Urinary bladder (tissue), 4 donors: Measurements from ENCODE around the gene PCDHA8. TPM values are rescaled to one million over a fixed set of nuclear protein-coding genes. Genes with fewer than 3 reads are reported as not detected.
"Not testable (repeated sequence)": the region's sequence is repeated elsewhere in the genome, so short reads cannot be mapped to it uniquely, and the experiment has no call there.

Experiments
- DNase-seq: peaks from one replicate; pipeline ENCODE4 v3.0.0-alpha.2; 2015; ENCODE audit errors: extremely low spot score
- H3K27ac ChIP-seq: one replicate; pipeline ENCODE4 v1.5.1; 2013; ENCODE audit warnings: low read depth, mild to moderate bottlenecking, moderate library complexity
- H3K36me3 ChIP-seq: one replicate; pipeline ENCODE4 v1.6.1; 2013; ENCODE audit warnings: mild to moderate bottlenecking, moderate library complexity; ENCODE audit not compliant: insufficient read depth
- H3K4me1 ChIP-seq: one replicate; pipeline ENCODE4 v1.6.1; 2013; ENCODE audit warnings: mild to moderate bottlenecking, moderate library complexity; ENCODE audit not compliant: insufficient read depth
- H3K4me3 ChIP-seq: one replicate; pipeline ENCODE4 v1.5.1; 2013; ENCODE audit warnings: low read depth, low read length
- WGBS: extraction: QIAGEN DNeasy Blood & Tissue Kit; methylation state at CpG from one replicate; pipeline ENCODE4 v1.1.7; 2013; 5-methylcytosine and 5-hydroxymethylcytosine counted together
- polyA plus RNA-seq: library from polyadenylated mRNA; stranded (reverse); fragments of 200-250 nt; gene quantifications from one replicate; pipeline ENCODE4 v1.2.3, GENCODE V29; 2013
- total RNA-seq: library from RNA; depleted of rRNA; stranded (reverse); fragments of >200 nt; gene quantifications from one replicate; pipeline ENCODE4 v1.2.3, GENCODE V29; 2014
- donor health status: healthy with polysubstance abuse.
- donor health status: healthy.

PCDHA8 gene
- total and polyA plus RNA-seq, 2 donors = 0.06 to 0.21 TPM

DNA sequence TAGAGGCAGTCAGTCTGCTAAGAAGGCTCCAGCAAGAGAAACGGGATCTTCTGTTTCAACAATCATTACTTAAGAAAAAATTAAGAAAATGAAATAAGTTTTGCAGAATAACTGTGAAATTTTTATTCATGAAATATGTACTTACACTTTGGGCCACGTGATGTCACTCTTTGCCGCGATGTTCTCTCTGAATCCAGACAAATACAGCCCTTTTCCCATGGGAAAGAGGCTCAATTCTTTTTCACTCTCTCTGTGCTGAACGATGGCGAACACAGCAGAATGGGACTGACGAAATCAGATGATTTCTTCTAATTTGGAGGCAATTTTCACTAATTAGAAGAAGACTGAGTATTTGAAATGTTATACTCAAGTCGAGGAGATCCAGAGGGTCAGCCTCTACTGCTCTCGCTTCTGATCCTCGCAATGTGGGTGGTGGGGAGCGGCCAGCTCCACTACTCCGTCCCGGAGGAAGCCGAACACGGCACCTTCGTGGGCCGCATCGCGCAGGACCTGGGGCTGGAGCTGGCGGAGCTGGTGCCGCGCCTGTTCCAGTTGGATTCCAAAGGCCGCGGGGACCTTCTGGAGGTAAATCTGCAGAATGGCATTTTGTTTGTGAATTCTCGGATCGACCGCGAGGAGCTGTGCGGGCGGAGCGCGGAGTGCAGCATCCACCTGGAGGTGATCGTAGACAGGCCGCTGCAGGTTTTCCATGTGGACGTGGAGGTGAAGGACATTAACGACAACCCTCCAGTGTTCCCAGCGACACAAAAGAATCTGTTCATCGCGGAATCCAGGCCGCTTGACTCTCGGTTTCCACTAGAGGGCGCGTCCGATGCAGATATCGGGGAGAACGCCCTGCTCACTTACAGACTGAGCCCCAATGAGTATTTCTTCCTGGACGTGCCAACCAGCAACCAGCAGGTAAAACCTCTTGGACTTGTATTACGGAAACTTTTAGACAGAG is 7.4 kb downstream of the PCDHA8 start, which contains the start of gene PCDHA9:
TSS of gene PCDHA9 (plus strand) at position 244 of the 964 bp plus-strand sequence. CDS start at position 358, 114 bp downstream.
- not testable (repeated sequence) for DNase-seq, H3K4me1 ChIP-seq, H3K4me3 ChIP-seq, H3K36me3 ChIP-seq, H3K27ac ChIP-seq
- WGBS = 19% methylated on average over 46 of the region's 48 CpGs

DNA sequence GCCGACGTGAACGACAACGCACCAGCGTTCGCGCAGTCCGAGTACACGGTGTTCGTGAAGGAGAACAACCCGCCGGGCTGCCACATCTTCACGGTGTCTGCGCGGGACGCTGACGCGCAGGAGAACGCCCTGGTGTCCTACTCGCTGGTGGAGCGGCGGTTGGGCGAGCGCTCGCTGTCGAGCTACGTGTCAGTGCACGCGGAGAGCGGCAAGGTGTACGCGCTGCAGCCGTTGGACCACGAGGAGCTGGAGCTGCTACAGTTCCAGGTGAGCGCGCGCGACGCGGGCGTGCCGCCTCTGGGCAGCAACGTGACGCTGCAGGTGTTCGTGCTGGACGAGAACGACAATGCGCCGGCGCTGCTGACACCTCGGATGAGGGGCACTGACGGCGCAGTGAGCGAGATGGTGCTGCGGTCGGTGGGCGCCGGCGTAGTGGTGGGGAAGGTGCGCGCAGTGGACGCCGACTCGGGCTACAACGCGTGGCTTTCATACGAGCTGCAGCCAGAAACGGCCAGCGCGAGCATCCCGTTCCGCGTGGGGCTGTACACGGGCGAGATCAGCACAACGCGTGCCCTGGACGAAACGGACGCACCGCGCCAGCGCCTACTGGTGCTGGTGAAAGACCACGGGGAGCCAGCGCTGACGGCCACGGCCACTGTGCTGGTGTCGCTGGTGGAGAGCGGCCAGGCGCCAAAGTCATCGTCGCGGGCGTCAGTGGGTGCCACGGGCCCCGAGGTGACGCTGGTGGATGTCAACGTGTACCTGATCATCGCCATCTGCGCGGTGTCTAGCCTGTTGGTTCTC is 9.0 kb downstream of the PCDHA8 start:
- WGBS = 45% methylated on average over 101 of the region's 101 CpGs
- not testable (repeated sequence) for H3K4me3 ChIP-seq, DNase-seq, H3K27ac ChIP-seq, H3K36me3 ChIP-seq, H3K4me1 ChIP-seq

DNA sequence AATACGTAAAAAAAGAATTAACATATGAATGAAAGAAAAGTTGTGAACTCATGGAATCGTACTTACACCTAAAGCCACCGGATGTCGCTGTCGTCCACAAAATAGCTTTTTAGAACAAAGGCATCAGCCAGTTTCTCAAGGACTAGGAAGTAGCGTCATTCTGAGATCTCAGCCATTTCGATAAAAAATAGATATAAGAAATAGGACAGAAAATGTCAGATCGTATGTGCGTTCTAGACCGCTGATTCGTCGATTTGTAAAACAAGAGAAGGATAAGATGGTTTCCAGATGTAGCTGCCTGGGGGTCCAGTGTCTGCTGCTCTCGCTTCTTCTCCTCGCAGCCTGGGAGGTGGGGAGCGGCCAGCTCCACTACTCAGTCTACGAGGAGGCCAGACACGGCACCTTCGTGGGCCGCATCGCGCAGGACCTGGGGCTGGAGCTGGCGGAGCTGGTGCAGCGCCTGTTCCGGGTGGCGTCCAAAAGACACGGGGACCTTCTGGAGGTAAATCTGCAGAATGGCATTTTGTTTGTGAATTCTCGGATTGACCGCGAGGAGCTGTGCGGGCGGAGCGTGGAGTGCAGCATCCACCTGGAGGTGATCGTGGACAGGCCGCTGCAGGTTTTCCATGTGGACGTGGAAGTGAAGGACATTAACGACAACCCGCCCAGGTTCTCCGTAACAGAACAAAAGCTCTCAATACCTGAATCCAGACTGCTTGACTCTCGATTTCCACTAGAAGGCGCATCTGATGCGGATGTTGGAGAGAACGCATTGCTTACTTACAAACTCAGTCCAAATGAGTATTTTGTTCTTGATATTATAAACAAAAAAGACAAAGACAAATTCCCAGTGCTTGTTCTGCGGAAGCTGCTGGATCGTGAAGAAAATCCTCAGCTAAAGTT is 15.0 kb downstream of the PCDHA8 start, which contains the start of gene PCDHA10:
TSS of gene PCDHA10 (plus strand) at position 126 of the 903 bp plus-strand sequence. CDS start at position 278, 152 bp downstream.
- DNase-seq = no peak
- H3K27ac ChIP-seq = no peak within 1 kb of the TSS
- H3K4me1 ChIP-seq = no peaks in the 10 kb centered on the region
- H3K36me3 ChIP-seq = no peaks in the 10 kb centered on the region
- WGBS = 18% methylated on average over 44 of the region's 44 CpGs
- H3K4me3 ChIP-seq = no peak within 1 kb of the TSS

DNA sequence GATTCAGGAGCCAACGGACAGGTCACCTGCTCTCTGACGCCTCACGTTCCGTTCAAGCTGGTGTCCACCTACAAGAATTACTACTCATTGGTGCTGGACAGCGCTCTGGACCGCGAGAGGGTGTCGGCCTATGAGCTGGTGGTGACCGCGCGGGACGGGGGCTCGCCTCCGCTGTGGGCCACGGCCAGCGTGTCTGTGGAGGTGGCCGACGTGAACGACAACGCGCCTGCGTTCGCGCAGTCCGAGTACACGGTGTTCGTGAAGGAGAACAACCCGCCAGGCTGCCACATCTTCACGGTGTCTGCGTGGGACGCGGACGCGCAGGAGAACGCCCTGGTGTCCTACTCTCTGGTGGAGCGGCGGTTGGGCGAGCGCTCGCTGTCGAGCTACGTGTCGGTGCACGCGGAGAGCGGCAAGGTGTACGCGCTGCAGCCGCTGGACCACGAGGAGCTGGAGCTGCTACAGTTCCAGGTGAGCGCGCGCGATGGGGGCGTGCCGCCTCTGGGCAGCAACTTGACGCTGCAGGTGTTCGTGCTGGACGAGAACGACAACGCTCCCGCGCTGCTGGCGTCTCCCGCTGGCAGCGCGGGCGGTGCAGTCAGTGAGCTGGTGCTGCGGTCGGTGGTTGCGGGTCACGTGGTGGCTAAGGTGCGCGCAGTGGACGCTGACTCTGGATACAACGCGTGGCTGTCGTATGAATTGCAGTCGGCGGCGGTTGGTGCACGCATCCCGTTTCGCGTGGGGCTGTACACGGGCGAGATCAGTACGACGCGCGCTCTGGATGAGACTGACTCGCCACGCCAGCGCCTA is 16.4 kb downstream of the PCDHA8 start:
- DNase-seq = no peak
- Histone ChIP-seq H3K4me1 (no peaks in the 10 kb centered on the region), H3K27ac (no peak overlapping the region), H3K4me3 (no peak overlapping the region), H3K36me3 (no peaks in the 10 kb centered on the region)
- 53% methylated on average over 94 of the region's 94 CpGs for WGBS

DNA sequence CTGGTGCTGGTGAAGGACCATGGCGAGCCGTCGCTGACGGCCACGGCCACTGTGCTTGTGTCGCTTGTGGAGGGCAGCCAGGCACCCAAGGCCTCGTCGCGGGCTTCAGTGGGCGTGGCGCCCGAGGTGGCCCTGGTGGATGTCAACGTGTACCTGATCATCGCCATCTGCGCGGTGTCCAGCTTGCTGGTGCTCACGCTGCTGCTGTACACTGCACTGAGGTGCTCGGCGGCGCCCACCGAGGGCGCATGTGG is 16.9 kb downstream of the PCDHA8 start:
- no peak overlapping the region for H3K27ac ChIP-seq
- no peaks in the 10 kb centered on the region for H3K4me1 ChIP-seq
- no peaks in the 10 kb centered on the region for H3K36me3 ChIP-seq
- 65% methylated on average over 22 of the region's 22 CpGs for WGBS
- DNase-seq = no peak
- H3K4me3 ChIP-seq = no peak overlapping the region

DNA sequence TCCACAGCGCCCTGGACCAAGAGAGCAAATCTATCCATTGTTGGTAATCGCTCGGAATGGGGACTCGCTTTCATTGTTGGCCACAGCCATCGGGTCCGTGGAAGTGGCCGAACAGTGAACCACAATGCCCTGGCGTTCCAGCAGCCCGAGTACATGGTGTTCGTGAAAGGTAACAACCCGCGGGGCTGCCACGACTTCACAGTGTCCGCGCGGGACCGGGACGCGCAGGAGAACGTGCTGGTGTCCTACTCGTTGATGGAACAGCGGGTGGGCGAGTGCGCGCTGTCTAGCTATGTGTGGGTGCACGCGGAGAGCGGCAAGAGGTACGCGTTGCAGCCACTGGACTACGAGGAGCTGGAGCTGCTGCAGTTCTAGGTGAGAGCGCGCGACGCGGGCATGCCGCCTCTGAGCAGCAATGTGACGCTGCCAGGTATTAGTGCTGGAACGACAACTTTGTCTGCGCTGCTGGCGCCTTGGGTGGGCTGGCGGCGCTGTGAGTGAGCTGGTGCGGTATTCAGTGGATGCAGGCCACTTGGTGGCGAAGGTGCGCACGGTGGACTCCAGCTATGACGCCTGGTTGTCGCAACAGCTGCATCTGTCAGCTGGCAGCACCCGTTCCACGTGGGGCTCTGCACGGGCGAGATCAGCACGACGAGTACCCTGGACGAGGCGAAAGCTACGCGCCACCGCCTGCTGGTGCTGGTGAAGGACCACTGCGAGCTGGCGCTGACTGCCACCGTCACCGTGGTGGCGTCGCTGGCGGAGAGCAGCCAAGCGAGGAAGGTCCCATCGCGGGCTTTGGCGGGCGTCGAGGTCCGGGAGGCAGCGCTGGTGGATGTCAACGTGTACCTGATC is 21.7 kb downstream of the PCDHA8 start:
- H3K4me1 ChIP-seq = no peaks in the 10 kb centered on the region
- H3K36me3 ChIP-seq = no peaks in the 10 kb centered on the region
- no peak for DNase-seq
- no peak overlapping the region for H3K4me3 ChIP-seq
- no peak overlapping the region for H3K27ac ChIP-seq
- WGBS = 41% methylated on average over 76 of the region's 76 CpGs

DNA sequence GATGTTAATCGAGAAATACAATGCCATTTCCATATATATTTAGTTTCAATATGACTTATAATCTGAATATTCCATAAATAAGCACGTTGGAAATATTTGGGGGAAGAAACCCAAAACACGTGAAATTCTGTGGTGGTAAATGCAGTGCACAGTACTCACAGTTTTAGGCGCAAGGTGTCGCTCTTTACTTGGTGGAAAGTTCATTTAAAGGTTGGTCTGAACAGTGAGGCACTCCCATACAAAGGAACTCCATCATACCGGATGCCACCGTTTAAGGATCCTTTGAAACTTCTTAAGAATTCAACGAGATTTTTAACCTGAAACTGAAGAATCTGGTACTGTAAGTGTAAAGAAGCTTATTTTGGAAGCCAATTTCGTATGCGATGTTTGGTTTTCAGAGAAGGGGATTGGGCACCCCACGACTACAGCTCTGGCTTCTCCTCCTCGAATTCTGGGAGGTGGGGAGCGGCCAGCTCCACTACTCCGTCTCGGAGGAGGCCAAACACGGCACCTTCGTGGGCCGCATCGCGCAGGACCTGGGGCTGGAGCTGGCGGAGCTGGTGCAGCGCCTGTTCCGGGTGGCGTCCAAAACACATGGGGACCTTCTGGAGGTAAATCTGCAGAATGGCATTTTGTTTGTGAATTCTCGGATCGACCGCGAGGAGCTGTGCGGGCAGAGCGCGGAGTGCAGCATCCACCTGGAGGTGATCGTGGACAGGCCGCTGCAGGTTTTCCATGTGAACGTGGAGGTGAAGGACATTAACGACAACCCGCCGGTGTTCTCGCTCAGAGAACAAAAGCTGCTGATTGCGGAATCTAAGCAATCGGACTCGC is 28.0 kb downstream of the PCDHA8 start, which contains the start of gene PCDHA11:
TSS of gene PCDHA11 (plus strand) at position 237 of the 834 bp plus-strand sequence. CDS start at position 384, 147 bp downstream.
- H3K27ac ChIP-seq = no peak within 1 kb of the TSS
- no peak within 1 kb of the TSS for H3K4me3 ChIP-seq
- DNase-seq = no peak
- 12% methylated on average over 41 of the region's 41 CpGs for WGBS
- no peaks in the 10 kb centered on the region for H3K4me1 ChIP-seq
- no peaks in the 10 kb centered on the region for H3K36me3 ChIP-seq

DNA sequence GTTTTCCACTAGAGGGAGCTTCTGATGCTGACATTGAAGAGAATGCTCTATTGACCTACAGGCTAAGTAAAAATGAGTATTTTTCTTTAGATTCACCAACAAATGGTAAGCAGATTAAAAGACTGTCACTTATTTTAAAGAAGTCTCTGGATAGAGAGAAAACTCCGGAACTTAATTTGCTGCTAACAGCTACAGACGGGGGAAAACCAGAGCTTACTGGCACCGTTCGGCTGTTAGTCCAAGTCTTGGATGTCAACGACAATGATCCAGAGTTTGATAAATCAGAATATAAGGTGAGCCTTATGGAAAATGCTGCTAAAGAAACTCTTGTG is 28.5 kb downstream of the PCDHA8 start:
- no peak for DNase-seq
- WGBS = 58% methylated on average over 5 of the region's 5 CpGs
- no peaks in the 10 kb centered on the region for H3K36me3 ChIP-seq
- no peak overlapping the region for H3K4me3 ChIP-seq
- H3K4me1 ChIP-seq = no peaks in the 10 kb centered on the region
- H3K27ac ChIP-seq = no peak overlapping the region

DNA sequence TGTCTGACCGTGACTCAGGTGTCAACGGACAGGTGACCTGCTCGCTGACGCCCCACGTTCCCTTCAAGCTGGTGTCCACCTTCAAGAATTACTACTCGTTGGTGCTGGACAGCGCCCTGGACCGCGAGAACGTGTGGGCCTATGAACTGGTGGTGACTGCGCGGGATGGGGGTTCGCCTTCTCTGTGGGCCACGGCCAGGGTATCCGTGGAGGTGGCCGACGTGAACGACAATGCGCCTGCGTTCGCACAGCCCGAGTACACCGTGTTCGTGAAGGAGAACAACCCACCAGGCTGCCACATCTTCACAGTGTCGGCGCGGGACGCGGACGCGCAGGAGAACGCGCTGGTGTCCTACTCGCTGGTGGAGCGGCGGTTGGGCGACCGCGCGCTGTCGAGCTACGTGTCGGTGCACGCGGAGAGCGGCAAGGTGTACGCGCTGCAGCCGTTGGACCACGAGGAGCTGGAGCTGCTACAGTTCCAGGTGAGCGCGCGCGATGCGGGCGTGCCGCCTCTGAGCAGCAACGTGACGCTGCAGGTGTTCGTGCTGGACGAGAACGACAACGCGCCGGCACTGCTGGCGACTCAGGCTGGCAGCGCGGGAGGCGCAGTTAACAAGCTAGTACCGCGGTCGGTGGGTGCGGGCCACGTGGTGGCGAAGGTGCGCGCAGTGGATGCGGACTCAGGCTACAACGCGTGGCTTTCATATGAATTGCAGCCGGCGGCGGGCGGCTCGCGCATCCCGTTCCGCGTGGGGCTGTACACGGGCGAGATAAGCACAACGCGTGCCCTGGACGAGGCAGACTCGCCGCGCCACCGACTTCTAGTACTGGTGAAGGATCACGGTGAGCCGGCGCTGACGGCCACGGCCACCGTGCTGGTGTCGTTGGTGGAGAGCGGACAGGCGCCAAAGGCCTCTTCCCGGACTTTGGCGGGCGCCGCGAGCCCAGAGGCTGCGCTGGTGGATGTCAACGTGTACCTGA is 29.5 kb downstream of the PCDHA8 start:
- no peaks in the 10 kb centered on the region for H3K36me3 ChIP-seq
- WGBS = 43% methylated on average over 114 of the region's 114 CpGs
- no peak overlapping the region for H3K27ac ChIP-seq
- no peak overlapping the region for H3K4me3 ChIP-seq
- H3K4me1 ChIP-seq = no peaks in the 10 kb centered on the region
- DNase-seq = no peak
